Kidney capillary endothelial cell (primary cell): ENCODE data around the gene MMEL1.
"Not testable (repeated sequence)": the region's sequence is repeated elsewhere in the genome, so short reads cannot be mapped to it uniquely, and the experiment has no call there.

ENCODE experiments used
- DNase-seq: peaks from one replicate; pipeline ENCODE4 v3.0.0-alpha.2; 2018; ENCODE audit warnings: low spot score

The MMEL1 gene

GRCh38 chr1:2590233-2591141 lies 42.3 kb downstream of the MMEL1 start:
- no peak for DNase-seq

GRCh38 chr1:2589431-2590232 lies 43.2 kb downstream of the MMEL1 start:
- no peak for DNase-seq

- DNase-seq = no peak
Observed at GRCh38 chr1:2588661-2589430, 44.0 kb downstream of the MMEL1 start.

- DNase-seq = no peak
Observed at GRCh38 chr1:2587860-2588571, 44.8 kb downstream of the MMEL1 start.

GRCh38 chr1:2587071-2587859 lies 45.6 kb downstream of the MMEL1 start:
- peak; percentile 20 for DNase-seq

- DNase-seq = peak; percentile 98
Observed at GRCh38 chr1:2586154-2587070, 46.4 kb downstream of the MMEL1 start, which contains the start of gene PRXL2B. Gene PRXL2B (plus strand): TSS chr1:2586777. CDS start chr1:2586886, 109 bp downstream.

- DNase-seq = peak; percentile 67
Observed at GRCh38 chr1:2585318-2586092, 47.3 kb downstream of the MMEL1 start.

GRCh38 chr1:2584686-2585317 lies 48.0 kb downstream of the MMEL1 start:
- DNase-seq = no peak

GRCh38 chr1:2583871-2584351 lies 48.9 kb downstream of the MMEL1 start:
- DNase-seq = no peak

- DNase-seq = no peak
Observed at GRCh38 chr1:2583331-2583791, 49.5 kb downstream of the MMEL1 start.

GRCh38 chr1:2582391-2582790 lies 50.4 kb downstream of the MMEL1 start:
- no peak for DNase-seq

GRCh38 chr1:2580691-2581090 lies 52.1 kb downstream of the MMEL1 start:
- no peak for DNase-seq

- no peak for DNase-seq
Observed at GRCh38 chr1:2578758-2579118, 54.1 kb downstream of the MMEL1 start.

GRCh38 chr1:2577565-2578075 lies 55.2 kb downstream of the MMEL1 start:
- not testable (repeated sequence) for DNase-seq

- DNase-seq = no peak
Observed at GRCh38 chr1:2575801-2576663, 56.8 kb downstream of the MMEL1 start.

GRCh38 chr1:2574350-2574749 lies 58.5 kb downstream of the MMEL1 start:
- no peak for DNase-seq
